GM10847 (cell line): ENCODE measurements around the gene APLP2.

Experiments used
- POLR2A ChIP-seq: IDR thresholded peaks from 2 replicates; pipeline ENCODE4 v1.6.1; 2011; ENCODE audit not compliant: insufficient read length; ENCODE audit errors: extremely low read depth

APLP2 gene

DNA sequence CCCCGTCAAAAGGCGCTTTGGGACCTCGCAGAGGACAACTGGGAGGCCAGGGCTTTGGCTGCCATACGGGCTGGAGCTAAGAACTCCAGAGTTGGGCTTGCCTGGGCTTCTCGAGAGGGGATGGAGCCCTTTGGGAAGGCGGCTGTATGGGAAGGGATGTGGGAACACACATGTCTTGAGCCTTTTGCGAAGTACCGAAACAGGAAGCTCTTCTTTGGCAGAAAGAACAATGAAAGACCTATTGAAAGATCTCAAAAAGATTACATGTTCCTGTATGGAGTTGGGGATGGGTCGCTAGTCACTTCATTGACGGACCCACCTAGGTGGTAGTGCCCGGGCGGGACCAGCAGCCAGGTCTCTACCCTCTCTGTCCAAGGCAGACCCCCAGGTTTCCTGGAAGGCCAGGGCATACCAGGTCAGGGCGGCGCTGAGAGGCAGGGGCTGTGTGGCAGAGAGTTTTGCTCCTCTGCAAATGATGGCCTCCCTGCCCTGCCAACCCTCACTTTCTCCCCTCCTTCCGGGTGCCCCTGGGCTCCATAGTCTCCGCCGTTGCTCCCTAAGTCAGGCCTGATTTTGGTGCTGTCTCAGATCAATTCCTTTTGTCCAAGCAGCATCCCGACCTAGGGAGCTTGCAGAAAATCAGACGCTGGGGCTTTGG is 90.9 kb downstream of the APLP2 start:
- TF ChIP-seq POLR2A = no peak

DNA sequence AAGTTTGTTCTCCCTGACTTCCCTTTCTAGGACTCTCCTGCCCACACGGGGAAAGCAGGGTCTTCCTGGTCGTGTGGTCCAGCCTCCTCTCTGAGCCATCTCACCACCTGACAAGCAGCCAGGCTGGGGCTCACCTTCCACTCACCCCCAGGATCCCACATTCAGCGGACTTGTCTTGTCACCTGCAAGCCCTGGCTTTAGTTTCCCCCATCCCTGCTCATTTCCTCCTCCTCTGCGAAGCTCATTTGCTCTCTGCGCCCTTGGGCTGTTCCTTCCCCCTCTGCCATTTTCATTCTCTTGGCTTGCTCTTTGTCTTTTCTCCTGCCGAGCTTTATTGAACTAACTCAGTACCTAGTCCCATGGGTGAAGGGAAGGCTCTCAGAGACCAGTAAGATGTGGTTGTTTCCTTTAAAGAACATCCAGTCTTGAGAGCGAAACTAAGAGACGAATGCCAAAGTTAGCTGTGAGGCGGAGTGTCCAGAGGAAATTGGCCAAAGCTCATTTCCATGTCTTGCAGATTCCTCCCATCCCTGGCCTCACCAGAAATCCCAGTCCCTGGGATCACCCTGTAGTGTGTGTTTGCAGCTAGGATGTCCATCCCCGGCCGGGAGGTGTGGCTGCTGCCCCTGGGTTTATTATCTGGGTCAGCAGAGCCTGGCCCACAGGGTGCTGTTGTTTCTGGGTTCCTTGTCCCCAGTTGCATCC is 91.9 kb downstream of the APLP2 start:
- no peak for TF ChIP-seq POLR2A

DNA sequence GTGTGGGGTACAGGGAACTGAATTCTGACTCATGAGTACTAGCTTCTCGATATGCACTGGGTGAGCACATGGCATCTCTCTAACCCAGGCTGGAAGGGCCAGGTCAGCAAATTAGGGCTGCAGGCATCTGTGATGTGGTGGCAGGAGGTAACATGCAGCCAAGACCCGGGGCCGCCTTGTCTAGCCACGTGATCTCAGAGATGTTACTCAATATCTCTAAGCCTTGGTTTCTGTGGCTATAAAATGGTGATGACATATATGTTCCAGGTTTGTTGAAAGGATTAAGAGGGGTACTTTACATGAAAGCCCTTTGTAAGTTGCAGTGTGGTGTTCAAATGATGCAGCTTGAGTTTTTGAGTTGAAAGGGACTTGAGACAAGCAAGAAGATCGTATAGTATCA is 93.0 kb downstream of the APLP2 start:
- no peak for TF ChIP-seq POLR2A

DNA sequence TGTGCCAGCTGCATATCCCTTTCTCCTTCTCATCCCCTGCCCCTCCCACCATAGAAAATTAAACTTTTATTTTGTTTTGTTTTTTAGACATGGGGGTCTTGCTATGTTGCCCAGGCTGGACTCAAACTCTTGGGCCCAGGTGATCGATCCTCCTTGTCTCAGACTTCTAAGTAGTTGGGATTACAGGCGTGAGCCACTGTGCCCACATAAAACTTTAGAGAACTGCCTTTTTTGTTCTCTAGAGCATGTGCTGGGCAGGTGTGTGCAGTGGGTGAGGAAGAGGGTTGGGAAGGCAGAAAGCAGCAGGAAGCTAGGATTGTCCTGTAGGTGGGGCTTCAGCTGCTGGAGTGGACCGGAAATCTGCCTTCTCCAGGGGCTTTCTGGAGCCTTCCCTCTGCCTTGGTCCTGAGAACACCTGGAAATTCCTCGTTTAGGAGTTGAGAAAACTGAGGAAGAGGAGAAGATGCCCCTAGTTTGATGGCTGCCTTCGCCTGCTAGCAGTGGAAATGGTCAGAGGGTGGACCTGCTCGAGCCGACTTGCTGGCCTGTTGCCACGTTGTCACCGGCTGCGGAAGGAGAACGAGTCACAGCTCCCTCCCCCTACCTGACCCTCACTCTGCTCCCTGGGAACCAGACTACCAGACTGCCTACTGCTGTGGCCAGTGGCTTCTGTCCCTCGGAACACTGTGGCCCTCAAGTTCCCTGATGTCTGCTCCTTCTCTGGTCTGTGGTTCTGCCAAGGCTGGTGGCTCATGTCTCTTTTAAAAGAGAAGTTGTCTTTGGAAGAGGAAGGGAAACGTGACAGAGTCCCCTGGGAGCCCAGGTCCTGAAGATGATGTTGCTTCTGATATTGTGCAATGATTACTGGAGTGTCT is 93.9 kb downstream of the APLP2 start:
- no peak for TF ChIP-seq POLR2A

DNA sequence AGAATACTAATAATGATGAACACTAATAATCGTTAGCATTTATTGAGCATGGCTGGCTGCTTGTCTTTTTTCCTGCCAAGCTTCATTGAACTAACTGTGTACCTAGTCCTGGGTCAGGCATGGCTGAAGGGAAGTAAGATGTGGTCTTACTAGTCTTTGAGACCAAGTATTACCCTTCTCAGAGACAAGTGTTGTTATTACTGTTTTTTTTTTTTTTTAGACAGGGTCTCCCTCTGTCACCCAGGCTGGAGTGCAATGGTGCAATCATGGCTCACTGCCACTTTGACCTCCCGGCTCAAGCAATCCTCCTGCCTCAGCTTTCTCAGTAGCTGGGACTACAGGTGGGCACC is 94.5 kb downstream of the APLP2 start:
- TF ChIP-seq POLR2A = no peak

DNA sequence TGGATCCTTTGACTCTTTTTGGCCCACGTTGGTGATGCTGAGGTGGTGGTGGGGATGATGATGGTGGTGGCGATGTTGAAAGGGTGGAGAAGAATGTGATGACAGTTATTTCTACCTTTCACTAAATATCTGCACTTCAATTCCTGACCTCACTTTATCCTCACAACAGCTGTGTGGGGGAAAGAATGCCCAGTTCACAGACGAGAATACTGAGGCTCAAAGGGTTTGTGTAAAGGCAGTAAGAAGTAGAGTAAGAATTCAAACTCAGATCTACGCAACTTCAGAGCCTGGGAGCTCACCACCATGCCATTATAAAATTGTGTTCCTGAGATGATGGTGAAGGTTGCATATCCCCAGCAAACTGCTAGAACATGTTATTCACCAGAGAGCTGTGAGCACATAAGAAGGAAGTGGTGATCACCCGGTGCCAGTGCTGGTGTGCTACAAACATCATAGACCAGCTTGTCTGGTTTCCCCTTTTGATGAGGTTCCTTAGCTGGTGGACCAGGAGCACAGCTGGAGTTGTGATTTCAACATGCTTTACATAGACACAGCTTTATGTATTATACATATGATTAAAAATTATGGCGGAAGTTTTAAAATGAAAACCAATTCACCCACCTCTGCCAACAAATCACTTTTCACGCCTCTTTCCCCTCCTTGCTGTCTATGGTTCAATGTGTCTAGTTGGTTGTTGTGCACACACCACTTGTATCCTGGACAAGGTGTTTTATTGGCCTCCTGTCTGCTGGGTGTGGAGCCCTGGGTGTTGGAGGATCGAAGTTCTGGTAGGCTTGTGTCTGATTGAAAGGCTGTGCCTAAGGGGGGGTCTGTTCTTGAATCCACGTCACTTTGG is 96.1 kb downstream of the APLP2 start:
- no peak for TF ChIP-seq POLR2A

DNA sequence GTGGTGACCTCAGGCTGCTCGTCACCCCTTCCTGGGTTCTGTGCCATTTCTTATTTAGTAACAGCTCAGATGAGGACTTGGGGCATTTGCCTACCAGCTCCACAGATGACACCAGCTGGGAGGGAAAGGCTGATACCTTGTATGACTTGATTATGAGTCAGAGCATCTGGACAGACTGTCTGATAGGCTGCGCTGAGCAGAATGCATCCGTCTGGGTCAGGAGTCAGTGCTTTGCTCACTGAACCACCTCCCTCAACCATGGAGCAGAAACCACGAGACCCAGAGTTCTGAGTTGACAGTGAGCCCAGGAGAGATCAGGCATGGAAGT is 96.7 kb downstream of the APLP2 start:
- TF ChIP-seq POLR2A = no peak

DNA sequence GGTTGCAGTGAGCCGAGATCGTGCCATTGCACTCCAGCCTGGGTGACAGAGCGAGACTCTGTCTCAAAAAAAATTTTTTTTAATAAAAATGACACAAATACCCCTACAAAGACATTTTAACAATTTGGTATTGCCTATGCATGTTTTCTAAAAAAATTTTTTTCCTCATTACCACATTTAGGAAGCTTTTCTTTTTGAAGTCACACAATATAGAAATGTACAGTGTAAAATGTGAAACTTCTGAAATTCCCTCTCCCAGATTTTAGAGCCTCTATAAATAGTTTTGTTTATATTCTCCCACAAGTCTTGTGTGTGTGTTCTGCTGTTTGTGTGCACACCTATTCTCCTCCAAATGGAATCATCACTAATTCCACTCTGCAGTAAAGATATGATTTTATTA is 97.5 kb downstream of the APLP2 start:
- TF ChIP-seq POLR2A = no peak

DNA sequence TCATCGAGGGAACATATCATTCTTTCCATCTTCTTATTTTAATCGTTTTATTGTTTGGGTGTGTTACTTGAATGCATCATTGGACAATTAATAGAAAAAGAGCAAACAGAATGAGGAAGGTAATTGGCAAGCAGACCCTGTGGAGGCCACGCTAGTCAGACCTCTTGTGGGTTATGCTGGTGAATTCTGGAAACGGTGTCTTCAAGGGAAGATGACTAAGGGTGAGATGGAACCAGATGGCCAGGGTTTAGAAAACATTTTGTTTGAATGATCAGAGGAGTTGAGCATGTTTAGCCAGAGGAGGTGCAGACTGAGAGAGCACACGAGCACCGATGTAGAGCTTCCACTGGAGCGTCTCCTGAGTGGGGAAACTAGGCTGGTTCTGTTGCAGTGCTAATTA is 98.4 kb downstream of the APLP2 start:
- TF ChIP-seq POLR2A = no peak

DNA sequence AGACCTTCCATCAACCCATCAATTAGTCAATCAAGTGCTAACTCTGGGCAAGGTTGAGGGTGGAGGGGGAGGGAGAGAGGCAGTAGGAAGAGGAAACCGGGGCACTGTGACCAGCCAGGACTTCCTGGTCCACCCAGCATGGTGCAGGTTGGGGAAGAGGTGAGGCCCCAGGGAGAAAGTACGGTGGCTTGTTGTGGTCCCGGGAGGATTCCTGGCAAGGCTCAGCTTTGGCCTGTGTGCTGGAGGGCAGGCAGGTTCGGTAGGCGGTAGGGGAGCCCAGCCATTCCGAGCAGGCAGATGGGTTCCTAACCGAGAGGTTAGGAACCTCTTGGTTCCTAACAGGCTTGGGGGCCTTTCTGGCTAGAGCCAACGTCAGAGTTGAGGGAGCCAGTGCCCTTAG is 100.7 kb downstream of the APLP2 start:
- no peak for TF ChIP-seq POLR2A

DNA sequence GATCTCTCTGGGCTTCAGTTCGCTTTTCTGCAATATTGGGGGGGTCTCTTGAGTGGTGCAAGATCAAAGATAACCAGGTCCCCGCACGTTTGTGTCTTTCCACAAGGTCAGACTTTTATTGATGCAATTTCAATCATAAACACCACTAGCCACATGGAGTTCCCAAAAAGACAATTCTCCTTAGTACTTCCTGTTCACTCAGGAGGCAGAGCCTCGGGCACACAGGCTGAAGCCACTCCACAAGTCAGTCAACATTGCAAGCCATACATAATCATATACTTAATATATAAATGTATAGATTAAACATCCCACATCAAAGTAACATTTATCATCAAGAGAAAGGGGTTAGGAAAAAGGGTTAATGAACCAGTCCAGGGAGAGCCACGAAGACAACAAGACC is 101.8 kb downstream of the APLP2 start:
- TF ChIP-seq POLR2A = no peak

DNA sequence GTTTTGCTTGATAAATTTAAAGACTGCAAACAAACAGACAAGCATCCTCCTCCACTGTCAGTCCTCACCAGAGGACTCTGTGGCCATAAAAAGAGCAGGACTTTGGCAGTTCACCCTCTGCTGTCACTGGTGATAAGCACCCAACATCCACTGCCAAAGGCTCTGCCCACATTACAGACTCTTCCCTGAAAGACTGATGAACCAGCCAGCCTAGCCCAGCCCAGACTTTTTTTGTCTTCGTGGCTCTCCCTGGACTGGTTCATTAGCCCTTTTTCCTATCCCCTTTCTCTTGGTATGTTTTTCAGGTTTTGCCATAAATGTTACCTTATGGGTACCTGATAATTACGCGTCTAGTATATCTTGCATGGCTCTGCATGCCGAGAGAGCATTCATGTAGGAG is 104.9 kb downstream of the APLP2 start:
- TF ChIP-seq POLR2A = no peak

DNA sequence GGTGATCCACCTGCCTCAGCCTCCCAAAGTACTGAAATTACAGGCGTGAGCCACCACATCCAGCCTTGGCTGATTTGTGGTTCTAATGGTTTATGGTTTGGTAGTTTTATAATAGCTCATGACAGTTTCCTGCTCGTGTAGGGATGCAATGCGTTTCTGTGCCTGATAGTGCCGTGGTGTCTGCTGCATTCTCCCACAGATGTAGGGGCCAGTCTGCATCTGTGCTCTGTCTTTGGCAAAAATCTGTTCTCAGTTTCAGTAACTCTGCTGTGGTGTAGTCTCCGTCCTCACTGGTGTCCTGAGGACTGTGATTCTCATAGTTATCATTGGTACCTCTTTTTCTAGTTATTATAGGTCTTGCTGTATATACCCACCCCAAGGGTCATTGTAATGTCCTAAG is 106.2 kb downstream of the APLP2 start:
- TF ChIP-seq POLR2A = no peak

DNA sequence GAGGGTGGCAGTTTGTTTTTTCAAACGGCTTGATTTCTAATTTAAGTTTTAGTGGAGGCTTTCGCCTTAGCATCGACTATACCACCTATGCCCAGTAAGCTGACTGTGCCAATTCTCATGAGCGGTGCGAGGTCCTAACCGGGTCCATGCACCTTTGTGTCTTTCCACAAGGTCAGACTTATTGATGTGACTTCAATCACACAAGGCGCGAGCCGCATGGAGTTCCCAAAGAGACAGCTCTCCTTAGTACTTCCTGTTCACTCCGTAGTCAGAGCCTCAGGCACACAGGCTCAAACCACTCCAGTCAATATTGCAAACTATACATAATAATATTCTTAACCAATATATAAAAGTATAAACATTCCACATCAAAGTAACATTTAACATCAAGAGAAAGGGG is 108.1 kb downstream of the APLP2 start:
- no peak for TF ChIP-seq POLR2A
